Endothelial cell of umbilical vein (primary cell): ENCODE measurements around the gene NSUN7. TPM values are rescaled to one million over a fixed set of nuclear protein-coding genes. Genes with fewer than 3 reads are reported as not detected.
A peak's percentile ranks its signal among the peaks of the same experiment; 100 is the strongest.

ENCODE experiments used
- BruUV-seq: library from RNA; stranded (reverse); fragments of 400-500 nt; replicated peaks from 2 replicates; lab custom pipeline; 2021; lab: Mats Ljungman, UMichigan
- CTCF ChIA-PET: fragments of 300-600, 350-600 bp; sonication (Branson Sonifier 250); formaldehyde crosslinking; loops from one replicate; lab custom pipeline; 2021; ENCODE audit warnings: antibody characterized with exemption, inconsistent platforms; lab: Charles Lee
- POLR2A ChIA-PET: fragments of 300-600, 350-600 bp; sonication (Branson Sonifier 250); formaldehyde crosslinking; loops from one replicate; lab custom pipeline; 2021; ENCODE audit warnings: antibody characterized with exemption, inconsistent platforms; lab: Charles Lee
- DNase-seq: peaks from one replicate; pipeline ENCODE4 v3.0.0-alpha.2; 2011; ENCODE audit warnings: low read depth, low spot score
- FAIRE-seq: peaks from 2 replicates; lab custom pipeline; 2011; peaks lifted over from hg19 to GRCh38; lab: Jason Lieb, UNC
- H2AFZ ChIP-seq: 2 replicates; pipeline ENCODE4 v1.6.0; 2012; ENCODE audit warnings: low read depth, low read length, control low read depth, inconsistent platforms
- H3K27ac ChIP-seq: 2 replicates; pipeline ENCODE4 v1.5.1; 2011; ENCODE audit warnings: low read depth, mild to moderate bottlenecking, control low read depth, low read length, moderate library complexity; ENCODE audit not compliant: insufficient read depth
- H3K27me3 ChIP-seq, 2 experiments: 2 replicates each; pipeline versions ENCODE4 v1.6.0 to v1.6.1; 2011; ENCODE audit warnings: low read length in 2 of 2, mixed read lengths in 1 of 2; ENCODE audit not compliant: control insufficient read depth in 2 of 2, insufficient read depth in 2 of 2
- H3K36me3 ChIP-seq, 2 experiments: 2 replicates in 1 of 2; 3 replicates in 1 of 2; pipeline ENCODE4 v1.5.1; 2011; ENCODE audit warnings: low read length in 2 of 2, mild to moderate bottlenecking in 1 of 2, moderate library complexity in 1 of 2; ENCODE audit not compliant: control insufficient read depth in 2 of 2, insufficient read depth in 2 of 2; ENCODE audit errors: extremely low read depth in 1 of 2
- H3K4me1 ChIP-seq: 3 replicates; pipeline ENCODE4 v1.5.1; 2011; ENCODE audit warnings: mild to moderate bottlenecking, low read length; ENCODE audit not compliant: control insufficient read depth, insufficient read depth; ENCODE audit errors: extremely low read depth
- H3K4me2 ChIP-seq: 2 replicates; pipeline ENCODE4 v1.6.1; 2011; ENCODE audit warnings: low read length, control low read depth, mixed read lengths; ENCODE audit not compliant: insufficient read depth
- H3K4me3 ChIP-seq, 3 experiments: fragments of 200-600 bp in 1 of 3; sonication (generic), shearing (Covaris generic) in 1 of 3; replicated peaks in 1 of 3; 2 replicates each; pipeline ENCODE4 v1.5.1; 2011 to 2016; ENCODE audit warnings: control low read depth in 3 of 3, low read length in 3 of 3, mild to moderate bottlenecking in 2 of 3, inconsistent platforms in 1 of 3, low read depth in 1 of 3, moderate library complexity in 1 of 3; ENCODE audit not compliant: insufficient read depth in 1 of 3
- H3K79me2 ChIP-seq: 2 replicates; pipeline ENCODE4 v1.6.0; 2012; ENCODE audit warnings: low read length, inconsistent platforms; ENCODE audit not compliant: control insufficient read depth, insufficient read depth
- H3K9ac ChIP-seq: replicated peaks from 2 replicates; pipeline ENCODE3; 2011; ENCODE audit warnings: low read length, control low read depth; ENCODE audit not compliant: insufficient read depth; ENCODE audit errors: extremely low read depth
- H3K9me1 ChIP-seq: replicated peaks from 3 replicates; pipeline ENCODE4 v1.6.0; 2011; ENCODE audit warnings: mild to moderate bottlenecking, low read length; ENCODE audit not compliant: control insufficient read depth, insufficient read depth; ENCODE audit errors: extremely low read depth
- H3K9me3 ChIP-seq: replicated peaks from 2 replicates; pipeline ENCODE4 v1.5.1; 2012; ENCODE audit warnings: low read length, inconsistent platforms; ENCODE audit not compliant: control insufficient read depth, insufficient read depth
- H4K20me1 ChIP-seq: replicated peaks from 2 replicates; pipeline ENCODE3; 2011; ENCODE audit warnings: mild to moderate bottlenecking, low read length; ENCODE audit not compliant: control insufficient read depth, insufficient read depth; ENCODE audit errors: extremely low read depth
- EZH2 ChIP-seq: IDR thresholded peaks from 2 replicates; pipeline ENCODE4 v1.6.1; 2012; ENCODE audit warnings: borderline replicate concordance, low read depth, mild to moderate bottlenecking, moderate library complexity, low read length, inconsistent platforms; ENCODE audit not compliant: severe bottlenecking
- FOS ChIP-seq: IDR thresholded peaks from 2 replicates; pipeline ENCODE4 v1.6.1; 2011; ENCODE audit warnings: mild to moderate bottlenecking, low read length, moderate library complexity, borderline replicate concordance; ENCODE audit not compliant: insufficient read depth
- GATA2 ChIP-seq: IDR thresholded peaks from 2 replicates; pipeline ENCODE4 v1.7.0; 2011; ENCODE audit warnings: low read depth, mild to moderate bottlenecking, moderate library complexity, mixed read lengths, low read length; ENCODE audit not compliant: insufficient read length, insufficient read depth
- JUN ChIP-seq: IDR thresholded peaks from 2 replicates; pipeline ENCODE4 v1.6.1; 2011; ENCODE audit warnings: borderline replicate concordance, low read depth; ENCODE audit not compliant: insufficient read length, insufficient read depth
- MAX ChIP-seq: IDR thresholded peaks from 2 replicates; pipeline ENCODE4 v1.6.1; 2011; ENCODE audit not compliant: insufficient read depth, insufficient read length
- MYC ChIP-seq: IDR thresholded peaks from one replicate; pipeline ENCODE4 v1.6.1; 2011; ENCODE audit warnings: mild to moderate bottlenecking, low read depth, low read length
- POLR2A ChIP-seq: IDR thresholded peaks from 2 replicates; pipeline ENCODE4 v1.6.1; 2012; ENCODE audit warnings: low read depth, mild to moderate bottlenecking, control low read depth, low read length
- POLR2AphosphoS5 ChIP-seq: IDR thresholded peaks from 2 replicates; pipeline ENCODE4 v1.6.1; 2012; ENCODE audit warnings: low read depth, mild to moderate bottlenecking, control low read depth, low read length, moderate library complexity; ENCODE audit not compliant: insufficient read depth
- dilution Hi-C: fragments of 300-500 bp; cut with MboI; formaldehyde crosslinking; loops from one replicate; pipeline ENCODE4 v1.15.0; 2019; ENCODE audit warnings: low sequenced_read_pairs; ENCODE audit not compliant: extremely low pct_ligation_motif_present
- intact Hi-C: fragments of 100-400 bp; cut with micrococcal nuclease; formaldehyde crosslinking; loops from one replicate; pipeline ENCODE4 v1.10.0; 2022
- polyA plus RNA-seq, 4 experiments: library from polyadenylated mRNA; depleted of rRNA in 3 of 4; stranded (reverse) in 3 of 4; unstranded in 1 of 4; fragments of >200 nt; gene quantifications; 2 replicates each; pipeline versions ENCODE4 v1.2.1 to v1.2.3, GENCODE V29; 2011 to 2012; ENCODE audit warnings: missing spikeins in 1 of 4
- total RNA-seq: library from RNA; stranded (reverse); gene quantifications from 2 replicates; pipeline ENCODE4 v1.2.3, GENCODE V29; 2021

The NSUN7 gene
- total and polyA plus RNA-seq, 2 donors (not counting 3 experiments of a cell fraction or from before 2014, with no cell fraction given): 0.03 to 0.20 TPM

GRCh38 chr4:40750461-40751258 lies 905 bp downstream of the NSUN7 start:
- H3K27me3 ChIP-seq: peaks cover 25 to 26% of the 10 kb centered on the region in 2 experiments
- no peaks in the 10 kb centered on the region for H3K36me3 ChIP-seq
- dilution Hi-C loops: no loop called here
- peak overlapping the region in 2 of 3 experiments; percentile 7 to 24 for H3K4me3 ChIP-seq
- no peaks in the 10 kb centered on the region for H4K20me1 ChIP-seq
- DNase-seq: peak; percentile 3
- H3K9ac ChIP-seq: no peak overlapping the region
- FAIRE-seq: peak; percentile 66
- ChIA-PET POLR2A (no interaction called here), CTCF (no interaction called here)
- H2AFZ ChIP-seq: peak overlapping the region; percentile 55
- no TSS peak for BruUV-seq
- TF ChIP-seq POLR2A (no peak), MAX (no peak), EZH2 (peak; percentile 84), POLR2AphosphoS5 (no peak), FOS (no peak), GATA2 (no peak), MYC (no peak), JUN (no peak)
- H3K9me3 ChIP-seq: no peaks in the 10 kb centered on the region
- H3K9me1 ChIP-seq: no peaks in the 10 kb centered on the region
- no peaks in the 10 kb centered on the region for H3K79me2 ChIP-seq
- H3K4me1 ChIP-seq: peaks cover 12% of the 10 kb centered on the region
- H3K27ac ChIP-seq: no peak overlapping the region
- intact Hi-C loops: no loop called here
- H3K4me2 ChIP-seq: peak overlapping the region; percentile 58
